ENCODE data around the gene OSR1. TPM values are rescaled to one million over a fixed set of nuclear protein-coding genes. Genes with fewer than 3 reads are reported as not detected.

Gene OSR1
- total and polyA plus RNA-seq, 9 of the 15 experiments (the other 6 are each of a cell fraction or from before 2014, with no cell fraction given): not detected

DNA sequence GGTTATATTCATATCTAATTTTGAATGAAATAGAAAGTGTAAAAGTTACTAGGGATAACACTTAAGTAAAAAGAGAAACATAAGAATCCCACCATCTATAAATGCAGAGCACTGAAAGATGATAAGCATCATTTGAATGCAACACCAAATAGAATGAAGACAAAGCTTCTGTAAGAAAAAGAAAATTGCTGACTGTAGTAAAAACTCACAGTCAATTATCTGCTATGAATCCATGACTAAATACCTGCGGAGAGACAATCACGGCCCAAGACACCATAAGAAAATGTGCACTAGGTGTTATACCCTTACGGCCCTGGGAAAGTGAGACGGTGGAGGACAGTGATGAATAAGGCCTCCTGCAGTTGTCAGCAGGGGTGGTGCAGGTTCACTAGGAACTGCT is 45.4 kb upstream of the OSR1 start (continued):
- TF ChIP-seq, protein P1, sequence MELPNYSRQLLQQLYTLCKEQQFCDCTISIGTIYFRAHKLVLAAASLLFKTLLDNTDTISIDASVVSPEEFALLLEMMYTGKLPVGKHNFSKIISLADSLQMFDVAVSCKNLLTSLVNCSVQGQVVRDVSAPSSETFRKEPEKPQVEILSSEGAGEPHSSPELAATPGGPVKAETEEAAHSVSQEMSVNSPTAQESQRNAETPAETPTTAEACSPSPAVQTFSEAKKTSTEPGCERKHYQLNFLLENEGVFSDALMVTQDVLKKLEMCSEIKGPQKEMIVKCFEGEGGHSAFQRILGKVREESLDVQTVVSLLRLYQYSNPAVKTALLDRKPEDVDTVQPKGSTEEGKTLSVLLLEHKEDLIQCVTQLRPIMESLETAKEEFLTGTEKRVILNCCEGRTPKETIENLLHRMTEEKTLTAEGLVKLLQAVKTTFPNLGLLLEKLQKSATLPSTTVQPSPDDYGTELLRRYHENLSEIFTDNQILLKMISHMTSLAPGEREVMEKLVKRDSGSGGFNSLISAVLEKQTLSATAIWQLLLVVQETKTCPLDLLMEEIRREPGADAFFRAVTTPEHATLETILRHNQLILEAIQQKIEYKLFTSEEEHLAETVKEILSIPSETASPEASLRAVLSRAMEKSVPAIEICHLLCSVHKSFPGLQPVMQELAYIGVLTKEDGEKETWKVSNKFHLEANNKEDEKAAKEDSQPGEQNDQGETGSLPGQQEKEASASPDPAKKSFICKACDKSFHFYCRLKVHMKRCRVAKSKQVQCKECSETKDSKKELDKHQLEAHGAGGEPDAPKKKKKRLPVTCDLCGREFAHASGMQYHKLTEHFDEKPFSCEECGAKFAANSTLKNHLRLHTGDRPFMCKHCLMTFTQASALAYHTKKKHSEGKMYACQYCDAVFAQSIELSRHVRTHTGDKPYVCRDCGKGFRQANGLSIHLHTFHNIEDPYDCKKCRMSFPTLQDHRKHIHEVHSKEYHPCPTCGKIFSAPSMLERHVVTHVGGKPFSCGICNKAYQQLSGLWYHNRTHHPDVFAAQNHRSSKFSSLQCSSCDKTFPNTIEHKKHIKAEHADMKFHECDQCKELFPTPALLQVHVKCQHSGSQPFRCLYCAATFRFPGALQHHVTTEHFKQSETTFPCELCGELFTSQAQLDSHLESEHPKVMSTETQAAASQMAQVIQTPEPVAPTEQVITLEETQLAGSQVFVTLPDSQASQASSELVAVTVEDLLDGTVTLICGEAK (IDR thresholded peaks at IDR 0.05): no peak
- TF ChIP-seq, protein P1 (CRISPR knock-in tag; IDR thresholded peaks at IDR 0.05): no peak
- TF ChIP-seq ZKSCAN3 (CRISPR knock-in tag; IDR thresholded peaks at IDR 0.05) (no peak), ZBTB8A (IDR thresholded peaks at IDR 0.05; ENCODE audit: partially characterized antibody) (no peak), SIN3A (IDR thresholded peaks at IDR 0.05; ENCODE audit: borderline replicate concordance in 2 of 2, control insufficient read depth in 1 of 2, low read depth in 2 of 2, low read length in 2 of 2) (no peak), ATF1 (CRISPR knock-in tag; IDR thresholded peaks at IDR 0.05) (no peak), ATF1 (tag; IDR thresholded peaks at IDR 0.05) (no peak), NR2C2 (CRISPR knock-in tag; IDR thresholded peaks at IDR 0.05) (no peak), NR2C2 (tag; IDR thresholded peaks at IDR 0.05) (no peak), MAFG (tag; conservative IDR thresholded peaks at IDR 0.05) (peak; percentile 42), TSC22D4 (tag; IDR thresholded peaks at IDR 0.05) (no peak), MAFF (IDR thresholded peaks at IDR 0.05; ENCODE audit: low read length) (peak; percentile 47; the same call in 1 of the 2 replicates), MAFK (IDR thresholded peaks at IDR 0.05; ENCODE audit: low read length) (peak; percentile 70), NRF1 (conservative IDR thresholded peaks at IDR 0.05 in 1 of 2, IDR thresholded peaks at IDR 0.05 in 1 of 2) (no peak), ZNF316 (IDR thresholded peaks at IDR 0.05) (peak; percentile 62; the same call in 1 of the 2 replicates), JUNB (CRISPR knock-in tag; conservative IDR thresholded peaks at IDR 0.05) (no peak), SRSF9 (IDR thresholded peaks at IDR 0.05; ENCODE audit: borderline replicate concordance, low read depth, low read length) (no peak)
- TF ChIP-seq, protein P2, sequence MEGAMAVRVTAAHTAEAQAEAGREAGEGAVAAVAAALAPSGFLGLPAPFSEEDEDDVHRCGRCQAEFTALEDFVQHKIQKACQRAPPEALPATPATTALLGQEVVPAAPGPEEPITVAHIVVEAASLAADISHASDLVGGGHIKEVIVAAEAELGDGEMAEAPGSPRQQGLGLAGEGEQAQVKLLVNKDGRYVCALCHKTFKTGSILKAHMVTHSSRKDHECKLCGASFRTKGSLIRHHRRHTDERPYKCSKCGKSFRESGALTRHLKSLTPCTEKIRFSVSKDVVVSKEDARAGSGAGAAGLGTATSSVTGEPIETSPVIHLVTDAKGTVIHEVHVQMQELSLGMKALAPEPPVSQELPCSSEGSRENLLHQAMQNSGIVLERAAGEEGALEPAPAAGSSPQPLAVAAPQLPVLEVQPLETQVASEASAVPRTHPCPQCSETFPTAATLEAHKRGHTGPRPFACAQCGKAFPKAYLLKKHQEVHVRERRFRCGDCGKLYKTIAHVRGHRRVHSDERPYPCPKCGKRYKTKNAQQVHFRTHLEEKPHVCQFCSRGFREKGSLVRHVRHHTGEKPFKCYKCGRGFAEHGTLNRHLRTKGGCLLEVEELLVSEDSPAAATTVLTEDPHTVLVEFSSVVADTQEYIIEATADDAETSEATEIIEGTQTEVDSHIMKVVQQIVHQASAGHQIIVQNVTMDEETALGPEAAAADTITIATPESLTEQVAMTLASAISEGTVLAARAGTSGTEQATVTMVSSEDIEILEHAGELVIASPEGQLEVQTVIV (CRISPR knock-in tag; IDR thresholded peaks at IDR 0.05; ENCODE audit: borderline replicate concordance): no peak
